ENCODE measurements around the gene LDLRAD2.

GRCh38 chr1:21843208-21843607 lies 31.1 kb downstream of the LDLRAD2 start:
- TF ChIP-seq CTCF (conservative IDR thresholded peaks at IDR 0.05; ENCODE audit: low read depth, low read length) (no peak), POLR2A (IDR thresholded peaks at IDR 0.05; ENCODE audit: low read depth, low read length) (no peak), RAD21 (IDR thresholded peaks at IDR 0.05; ENCODE audit: low read length) (no peak), SMC3 (IDR thresholded peaks at IDR 0.05; ENCODE audit: low read depth, low read length) (no peak), RCOR1 (IDR thresholded peaks at IDR 0.05; ENCODE audit: insufficient replicate concordance, low read length) (no peak), BHLHE40 (IDR thresholded peaks at IDR 0.05; ENCODE audit: low read depth, low read length) (no peak), MAZ (IDR thresholded peaks at IDR 0.05; ENCODE audit: borderline replicate concordance, low read depth, low read length) (no peak), CEBPB (IDR thresholded peaks at IDR 0.05; ENCODE audit: low read depth, low read length) (no peak), MAFK (IDR thresholded peaks at IDR 0.05; ENCODE audit: low read depth, low read length) (no peak), FOS (IDR thresholded peaks at IDR 0.05; ENCODE audit: low read depth, low read length) (no peak), MXI1 (IDR thresholded peaks at IDR 0.05; ENCODE audit: borderline replicate concordance, low read depth, low read length) (no peak)
- TF ChIP-seq, protein P1, sequence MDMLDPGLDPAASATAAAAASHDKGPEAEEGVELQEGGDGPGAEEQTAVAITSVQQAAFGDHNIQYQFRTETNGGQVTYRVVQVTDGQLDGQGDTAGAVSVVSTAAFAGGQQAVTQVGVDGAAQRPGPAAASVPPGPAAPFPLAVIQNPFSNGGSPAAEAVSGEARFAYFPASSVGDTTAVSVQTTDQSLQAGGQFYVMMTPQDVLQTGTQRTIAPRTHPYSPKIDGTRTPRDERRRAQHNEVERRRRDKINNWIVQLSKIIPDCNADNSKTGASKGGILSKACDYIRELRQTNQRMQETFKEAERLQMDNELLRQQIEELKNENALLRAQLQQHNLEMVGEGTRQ (IDR thresholded peaks at IDR 0.05; ENCODE audit: low read depth, low read length), result no peak
- TF ChIP-seq, protein P2, sequence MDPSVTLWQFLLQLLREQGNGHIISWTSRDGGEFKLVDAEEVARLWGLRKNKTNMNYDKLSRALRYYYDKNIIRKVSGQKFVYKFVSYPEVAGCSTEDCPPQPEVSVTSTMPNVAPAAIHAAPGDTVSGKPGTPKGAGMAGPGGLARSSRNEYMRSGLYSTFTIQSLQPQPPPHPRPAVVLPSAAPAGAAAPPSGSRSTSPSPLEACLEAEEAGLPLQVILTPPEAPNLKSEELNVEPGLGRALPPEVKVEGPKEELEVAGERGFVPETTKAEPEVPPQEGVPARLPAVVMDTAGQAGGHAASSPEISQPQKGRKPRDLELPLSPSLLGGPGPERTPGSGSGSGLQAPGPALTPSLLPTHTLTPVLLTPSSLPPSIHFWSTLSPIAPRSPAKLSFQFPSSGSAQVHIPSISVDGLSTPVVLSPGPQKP (IDR thresholded peaks at IDR 0.05; ENCODE audit: borderline replicate concordance, low read depth, low read length), result no peak

All from IMR-90 (cell line).